Ovary (tissue), 9 donors: Measurements from ENCODE around the gene RARRES1. TPM values are rescaled to one million over a fixed set of nuclear protein-coding genes. Genes with fewer than 3 reads are reported as not detected.
A peak's percentile ranks its signal among the peaks of the same experiment; 100 is the strongest.
"Not testable (repeated sequence)": the region's sequence is repeated elsewhere in the genome, so short reads cannot be mapped to it uniquely, and the experiment has no call there.

ENCODE experiments used
- DNase-seq, 5 donors: peaks; one replicate each; pipeline ENCODE4 v3.0.0-alpha.2; 2019 to 2020
- H3K27ac ChIP-seq, 2 donors: fragments of 200-600 bp; one replicate each; pipeline versions ENCODE4 v1.5.1 to v1.8.0; 2019 to 2022
- H3K27me3 ChIP-seq: fragments of 200-600 bp; one replicate; pipeline ENCODE4 v1.8.0; 2022
- H3K36me3 ChIP-seq: fragments of 200-600 bp; sonication (generic); one replicate; pipeline ENCODE4 v1.5.1; 2019
- H3K4me1 ChIP-seq: one replicate; pipeline ENCODE4 v1.8.1; 2013; ENCODE audit warnings: mild to moderate bottlenecking, moderate library complexity; ENCODE audit not compliant: insufficient read depth
- H3K4me3 ChIP-seq: fragments of 200-600 bp; sonication (generic); one replicate; pipeline ENCODE4 v1.5.1; 2017
- H3K9me3 ChIP-seq, 2 donors: fragments of 200-600 bp in 1 of 2; sonication (generic) in 1 of 2; one replicate each; pipeline versions ENCODE4 v1.5.1 to v1.8.1; 2013 to 2019; ENCODE audit warnings: mild to moderate bottlenecking in 1 of 2, moderate library complexity in 1 of 2
- CTCF ChIP-seq, 3 donors: fragments of 450-650 bp in 2 of 3; fragments of 200-600 bp in 1 of 3; IDR thresholded peaks; one replicate each; pipeline versions ENCODE4 v1.5.1 to v1.8.0; 2016 to 2022; ENCODE audit warnings: antibody characterized with exemption in 3 of 3, mild to moderate bottlenecking in 1 of 3
- EP300 ChIP-seq: sonication (generic); formaldehyde crosslinking; IDR thresholded peaks from one replicate; pipeline ENCODE4 v1.6.1; 2017; ENCODE audit warnings: antibody characterized with exemption
- POLR2A ChIP-seq: fragments of 450-650 bp; IDR thresholded peaks from one replicate; pipeline ENCODE4 v1.6.1; 2017; ENCODE audit warnings: antibody characterized with exemption, mild to moderate bottlenecking, moderate library complexity
- WGBS, 3 donors: extraction: QIAGEN DNeasy Blood & Tissue Kit in 1 of 3; methylation state at CpG; one replicate each; pipeline versions ENCODE4 v1.1.5 to v1.1.7; 2013 to 2017; 5-methylcytosine and 5-hydroxymethylcytosine counted together
- intact Hi-C, 4 donors: fragments of 100-400 bp; cut with DNase I; formaldehyde crosslinking; loops; one replicate each; pipeline versions ENCODE4 v1.11.0 to v1.15.1; 2022 to 2023
- polyA plus RNA-seq, 2 donors: library from polyadenylated mRNA; stranded (reverse); fragments of 200-250 nt in 1 of 2; fragments of 350-450 nt in 1 of 2; fragmentation: Illumina TruSeq in 1 of 2; extraction: RNeasy Lipid Tissue Mini Kit (QIAGEN cat#74804) in 1 of 2; gene quantifications; one replicate each; pipeline ENCODE4 v1.2.3, GENCODE V29; 2013 to 2014
- total RNA-seq, 7 donors: library from RNA; depleted of rRNA in 2 of 7; stranded (reverse); fragments of >200 nt in 2 of 7; fragmentation: NEBNext Ultra II Directional in 3 of 7; extraction: Animal tissue kit (Norgen Biotek cat#: 25700) in 3 of 7; gene quantifications; one replicate each; pipeline versions ENCODE4 v1.1.0 to v1.2.4, GENCODE V29; 2016 to 2023
- donor health status: DM: no; HTN: no; CAD: no; lungs with moderate emphysema.
- donor health status: DM: no; HTN: no; CAD: no.
- donor health status: Bipolar disorder and iron deficiency.
- donor health status: DM: yes; HTN: yes; CAD: no.
- donor health status: DM: no; HTN: no; CAD: no.
- donor health status: DM: yes; HTN: yes; CAD: no.

The RARRES1 gene
- total and polyA plus RNA-seq, 9 donors, result 11.1 to 283 (median 50.6) TPM

- H3K4me1 ChIP-seq, result no peaks in the 10 kb centered on the region
- H3K9me3 ChIP-seq, result no peaks in the 10 kb centered on the region
- peak overlapping the region in 1 of 2 donors; percentile 7 for H3K27ac ChIP-seq
- no peaks in the 10 kb centered on the region for H3K27me3 ChIP-seq
- DNase-seq, result no peak
- no peak overlapping the region for H3K4me3 ChIP-seq
- TF ChIP-seq EP300 (no peak), CTCF (IDR thresholded peaks at IDR 0.05) (no peak), POLR2A (no peak)
- H3K36me3 ChIP-seq, result no peaks in the 10 kb centered on the region
- intact Hi-C loops, result no loop called here
These were observed 31.7 kb downstream of the RARRES1 start for GRCh38 chr3:158700559-158700958.

- Histone ChIP-seq H3K4me3 (no peak overlapping the region), H3K4me1 (no peaks in the 10 kb centered on the region), H3K9me3 (no peaks in the 10 kb centered on the region), H3K27me3 (no peaks in the 10 kb centered on the region), H3K36me3 (no peaks in the 10 kb centered on the region), H3K27ac (no peak overlapping the region)
- DNase-seq, result no peak
- intact Hi-C loops, result no loop called here
- TF ChIP-seq EP300, result no peak
- no peak for TF ChIP-seq POLR2A
- TF ChIP-seq CTCF (IDR thresholded peaks at IDR 0.05), result no peak
- 14 to 24% (median 18%) methylated on average over 2 of the region's 2 CpGs for WGBS, 3 donors
These were observed 35.6 kb downstream of the RARRES1 start for GRCh38 chr3:158696618-158697017.

- H3K9me3 ChIP-seq, H3K4me1 ChIP-seq, intact Hi-C loops, H3K4me3 ChIP-seq, H3K27ac ChIP-seq, H3K27me3 ChIP-seq, DNase-seq, H3K36me3 ChIP-seq: not testable (repeated sequence)
- 82 to 98% (median 83%) methylated on average over 3 of the region's 3 CpGs for WGBS, 3 donors
These were observed 38.3 kb downstream of the RARRES1 start for GRCh38 chr3:158693866-158694456.

- Histone ChIP-seq H3K4me3 (no peak overlapping the region), H3K9me3 (no peaks in the 10 kb centered on the region), H3K36me3 (no peaks in the 10 kb centered on the region), H3K27me3 (no peaks in the 10 kb centered on the region), H3K27ac (no peak overlapping the region), H3K4me1 (no peaks in the 10 kb centered on the region)
- TF ChIP-seq EP300 (no peak), CTCF (IDR thresholded peaks at IDR 0.05) (no peak), POLR2A (no peak)
- DNase-seq, result no peak
- 88 to 89% (median 88%) methylated on average over 2 of the region's 2 CpGs for WGBS, 3 donors
- intact Hi-C loops, result no loop called here
These were observed 47.1 kb downstream of the RARRES1 start for GRCh38 chr3:158685159-158685558.

- Histone ChIP-seq H3K36me3 (no peaks in the 10 kb centered on the region), H3K27me3 (no peaks in the 10 kb centered on the region), H3K4me1 (no peaks in the 10 kb centered on the region), H3K9me3 (no peaks in the 10 kb centered on the region), H3K27ac (no peak overlapping the region), H3K4me3 (no peak overlapping the region)
- intact Hi-C loops, result no loop called here
- TF ChIP-seq CTCF (IDR thresholded peaks at IDR 0.05) (no peak), EP300 (no peak), POLR2A (no peak)
- WGBS, 3 donors, result 86 to 95% (median 91%) methylated on average over 5 of the region's 5 CpGs
- no peak for DNase-seq
These were observed 48.9 kb downstream of the RARRES1 start for GRCh38 chr3:158683230-158683962.
